Measurements from ENCODE around the gene MIF4GD.

- no peak for TF ChIP-seq EZH2 (IDR thresholded peaks at IDR 0.05; ENCODE audit: insufficient read depth, poor library complexity, severe bottlenecking)
- TF ChIP-seq EZH2phosphoT487 (IDR thresholded peaks at IDR 0.05; ENCODE audit: insufficient read depth, low read depth) = no peak
These were observed 9.5 kb downstream of the MIF4GD start, which contains the start of the genes GGA3 and MRPS7 for GRCh38 chr17:75261336-75262111.

Data from GM23248 (cell line).